ENCODE measurements around the gene SCAF1. TPM values are rescaled to one million over a fixed set of nuclear protein-coding genes. Genes with fewer than 3 reads are reported as not detected.

The SCAF1 gene
- total and polyA plus RNA-seq, 10 of the 15 experiments (the other 5 are each of a cell fraction or from before 2014, with no cell fraction given): 0.18 to 77.0 (median 5.3) TPM

DNA sequence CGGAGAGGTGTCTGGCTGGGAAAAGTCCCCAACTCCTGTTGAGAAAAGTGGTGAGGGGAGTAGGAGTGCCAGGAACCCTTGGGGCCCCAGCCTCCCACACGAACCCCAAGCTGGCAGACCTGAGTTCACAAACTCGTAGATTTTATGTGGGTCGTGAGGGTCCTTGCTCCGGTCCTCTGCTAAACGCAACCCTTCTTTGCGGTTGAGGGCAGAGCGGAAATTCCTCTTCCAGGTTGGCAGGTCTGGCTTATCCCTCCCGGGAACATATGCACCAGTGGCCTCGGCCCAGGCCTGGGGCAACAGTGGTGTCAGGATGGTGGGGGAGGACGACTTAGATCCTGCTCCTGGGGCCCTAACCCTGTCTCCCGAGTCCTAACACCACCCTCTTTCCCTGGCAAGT is 21.2 kb downstream of the SCAF1 start:
- peaks cover 14% of the 10 kb centered on the region for H3K4me1 ChIP-seq (ENCODE audit: control insufficient read depth, insufficient read depth, low read length)
- ChIA-PET CTCF (interaction anchor here (0.9 to 5.5 kb wide), 4 partner anchors 13 to 23 kb away, joined by 3 to 80 read pairs (median 8); partner anchors contain the start of genes PRMT1 and RRAS), POLR2A (interaction anchor here (1.2 to 6.0 kb wide), 4 partner anchors 13 to 155 kb away, joined by 3 to 126 read pairs (median 41); partner anchors contain the start of genes MED25, PRMT1, PRR12 and RRAS), RAD21 (ENCODE audit: unreplicated experiment) (interaction anchor here (1.6 to 3.4 kb wide), 4 partner anchors 12 to 23 kb away, joined by 5 to 34 read pairs (median 10); partner anchors contain the start of genes PRMT1 and RRAS), SMC1A (ENCODE audit: uncharacterized antibody, unreplicated experiment) (interaction anchor here (0.6 to 2.0 kb wide), 3 partner anchors 12 to 33 kb away, joined by 3 to 8 read pairs (median 4); no protein-coding TSS in a partner anchor)
- H3K27ac ChIP-seq (ENCODE audit: control insufficient read depth, insufficient read depth): no peak overlapping the region
- no TSS peak for BruUV-seq (replicated peaks)
- H3K4me2 ChIP-seq (ENCODE audit: control insufficient read depth, insufficient read depth): peak overlapping the region; percentile 57
- 89% methylated on average over 11 of the region's 12 CpGs for WGBS (ENCODE audit: insufficient coverage, insufficient replicate concordance, low lambda C conversion rate, missing lambda C conversion rate)
- H2AFZ ChIP-seq (ENCODE audit: control insufficient read depth, low read depth, low read length): no peak overlapping the region
- TF ChIP-seq RUNX3 (IDR thresholded peaks at IDR 0.05; ENCODE audit: low read length) (no peak), SPI1 (IDR thresholded peaks at IDR 0.05; ENCODE audit: borderline replicate concordance, insufficient read depth, low read depth, low read length) (no peak), STAT3 (IDR thresholded peaks at IDR 0.05; ENCODE audit: low read depth, low read length) (no peak), RAD21 (IDR thresholded peaks at IDR 0.05; ENCODE audit: insufficient read depth, low read depth, low read length) (no peak)
- peak overlapping the region; percentile 99 for H3K4me3 ChIP-seq
- no peaks in the 10 kb centered on the region for H3K9me3 ChIP-seq (replicated peaks; ENCODE audit: control insufficient read depth, insufficient read depth, low read length)
- H3K9ac ChIP-seq (ENCODE audit: control insufficient read depth, insufficient read depth, low read length): no peak overlapping the region; the same call in 1 of the 2 replicates
- peaks cover 4% of the 10 kb centered on the region for H4K20me1 ChIP-seq (ENCODE audit: control insufficient read depth, insufficient read depth)
- no peaks in the 10 kb centered on the region for H3K27me3 ChIP-seq (replicated peaks in 1 of 2; ENCODE audit: control insufficient read depth in 2 of 2, insufficient read depth in 2 of 2, low read length in 1 of 2)
- intact Hi-C loops (cut with micrococcal nuclease; ENCODE audit: unreplicated experiment): no loop called here
- ATAC-seq (no peak), FAIRE-seq (no peak), DNase-seq (ENCODE audit: low read depth, low spot score) (no peak)
- in situ Hi-C loops (cut with MboI): no loop called here
- H3K79me2 ChIP-seq (ENCODE audit: control insufficient read depth, insufficient read depth, low read length): peaks cover 36% of the 10 kb centered on the region
- peaks cover 12 to 28% of the 10 kb centered on the region in 2 experiments for H3K36me3 ChIP-seq (ENCODE audit: control insufficient read depth in 2 of 2, insufficient read depth in 2 of 2, low read length in 1 of 2)
